Kasumi-1 (cell line): ENCODE results near the gene KLK14.

Source experiments
- DNase-seq, 2 experiments: peaks; one replicate each; lab custom pipeline; 2025; lab: John Stamatoyannopoulos, UW

Gene KLK14

DNA sequence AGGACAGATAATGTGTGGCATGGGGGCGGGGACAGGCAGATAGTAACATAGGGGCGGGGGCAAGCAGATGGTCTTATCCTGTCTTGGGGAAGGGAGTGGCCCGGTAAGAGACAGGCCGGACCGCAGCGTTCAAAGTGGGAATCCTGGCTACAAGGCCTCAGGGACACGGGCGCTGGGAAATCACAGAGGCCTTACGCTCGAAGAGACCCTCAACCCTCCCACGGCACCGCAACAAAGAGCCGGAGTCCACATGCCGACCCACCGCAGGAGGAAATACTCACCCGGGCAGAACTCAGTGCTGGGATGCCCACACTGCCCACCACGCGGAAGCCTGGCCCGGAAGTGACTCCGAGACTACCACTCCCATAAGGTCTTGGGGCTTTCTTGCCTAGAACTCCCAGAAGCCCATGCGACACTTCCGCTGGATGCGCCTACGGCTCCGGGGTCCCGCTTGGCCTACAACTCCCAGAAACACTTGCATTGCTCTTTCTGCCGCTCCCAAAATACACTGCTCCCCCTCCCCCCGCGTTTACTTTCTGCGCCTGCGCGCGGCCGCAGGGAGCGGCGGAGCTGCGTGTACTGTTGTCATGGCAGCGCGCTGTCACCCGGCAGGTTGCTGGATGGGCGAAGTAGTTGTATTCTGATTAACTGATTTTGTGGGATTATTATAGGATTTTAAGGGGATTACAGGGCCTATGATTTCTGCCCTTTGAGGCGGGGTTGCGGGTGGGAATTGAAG is 25.5 kb upstream of the KLK14 start, which contains the start of gene CTU1:
CTU1 (minus strand) TSS at position 344 of the 739 bp plus-strand sequence. CDS start 3,840 bp downstream, outside the sequence.
- DNase-seq, result peak; percentile 99

DNA sequence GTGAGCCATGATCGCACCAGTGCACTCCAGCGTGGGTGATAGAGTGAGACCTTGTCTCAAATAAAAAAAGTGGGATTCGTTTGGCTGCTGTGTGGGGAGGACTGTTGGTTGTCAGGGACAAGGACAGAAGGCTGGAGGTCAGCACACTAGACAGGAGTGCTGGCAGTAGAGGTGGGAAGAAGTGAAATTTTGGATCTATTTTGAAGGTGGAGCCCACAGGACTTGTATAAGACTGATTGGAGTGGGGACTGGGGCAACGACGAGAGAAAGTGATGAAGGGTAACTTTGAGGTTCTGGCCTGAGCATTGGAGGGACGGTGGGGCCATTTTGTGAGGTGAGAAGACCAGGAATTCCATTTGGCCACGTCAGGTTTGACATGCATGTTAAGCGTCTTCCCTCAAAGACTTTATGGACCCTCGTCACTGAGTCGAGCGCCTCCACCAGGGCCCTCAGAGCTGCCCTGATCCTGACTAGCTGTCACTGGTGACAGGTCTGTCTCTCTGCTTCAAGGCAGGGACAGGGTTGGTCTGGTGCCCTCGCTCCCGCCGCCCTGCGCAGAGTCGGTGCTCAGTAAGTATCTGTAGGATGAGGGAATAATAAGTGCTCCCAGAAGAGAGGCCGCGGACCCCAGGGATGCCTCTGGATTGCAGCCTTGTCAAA is 24.8 kb upstream of the KLK14 start:
- peak; percentile 18 to 37 for DNase-seq

DNA sequence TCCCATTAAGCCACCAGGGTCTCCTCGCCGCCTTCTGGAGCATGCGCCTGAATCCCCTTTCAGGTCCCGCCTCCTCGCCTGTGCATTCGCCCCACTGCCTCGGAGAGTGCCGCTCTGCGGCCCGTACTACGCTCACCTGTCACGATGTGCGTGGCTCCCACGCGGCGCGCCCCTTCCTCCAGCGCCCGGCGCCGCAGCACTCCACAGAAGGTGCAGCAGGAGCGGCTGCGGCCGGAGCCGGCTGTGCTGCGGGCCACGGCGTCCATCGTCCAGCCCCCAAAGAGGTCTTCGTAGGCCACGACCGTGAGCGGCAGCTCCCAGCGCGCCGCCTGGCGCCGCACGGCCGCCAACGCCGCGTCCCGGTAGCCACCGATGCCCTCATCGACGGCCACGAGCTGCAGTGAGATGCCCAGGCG is 21.2 kb upstream of the KLK14 start:
- DNase-seq, result no peak

DNA sequence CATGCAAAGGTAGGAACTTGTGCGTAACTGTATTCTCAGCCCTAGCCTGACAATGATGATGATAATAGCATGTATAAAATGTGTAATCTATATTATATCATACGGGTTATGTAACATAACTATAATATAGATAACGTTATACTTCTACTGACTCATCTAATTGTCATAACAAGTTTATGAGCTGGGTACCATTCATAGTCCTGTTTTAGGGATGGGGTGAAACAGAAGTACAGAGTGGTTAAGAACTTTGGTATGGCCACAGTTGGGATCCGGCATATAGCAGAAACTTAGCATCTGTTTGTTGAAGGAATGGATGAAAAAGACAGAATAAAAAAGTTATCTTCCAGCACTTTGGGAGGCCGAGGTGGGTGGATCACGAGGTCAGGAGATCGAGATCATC is 20.3 kb upstream of the KLK14 start:
- DNase-seq, result no peak

DNA sequence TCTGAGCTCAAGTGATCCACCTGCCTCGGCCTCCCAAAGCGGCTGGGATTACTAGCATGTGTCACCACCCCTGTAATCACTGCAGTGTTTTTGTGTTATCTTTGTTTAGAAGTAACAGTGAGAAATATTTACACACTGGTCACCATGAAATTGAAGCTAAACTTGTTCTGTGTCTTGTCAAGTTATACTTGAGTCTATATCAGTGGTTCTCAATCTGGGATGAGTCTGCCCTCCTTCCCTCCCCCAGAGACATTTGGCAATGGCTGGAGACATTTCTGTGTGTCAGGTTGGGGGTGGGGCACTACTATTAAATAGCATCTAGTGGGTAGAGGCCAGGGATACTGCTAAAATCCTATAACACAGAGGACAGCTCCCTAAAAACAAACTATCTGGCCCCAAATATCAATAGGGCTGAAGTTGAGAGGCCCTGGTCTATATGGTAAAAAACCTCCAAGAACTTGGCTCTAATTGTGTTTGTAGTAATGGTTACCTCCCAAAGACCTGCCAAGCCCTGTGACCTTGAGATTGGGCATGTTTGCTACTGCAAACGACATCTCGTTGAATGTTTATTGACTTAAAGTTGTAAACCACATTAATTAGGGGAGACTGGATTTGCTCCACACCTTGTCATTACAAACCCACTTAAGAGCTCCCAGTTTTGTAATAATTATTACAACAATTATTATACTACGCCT is 18.6 kb upstream of the KLK14 start:
- no peak for DNase-seq

DNA sequence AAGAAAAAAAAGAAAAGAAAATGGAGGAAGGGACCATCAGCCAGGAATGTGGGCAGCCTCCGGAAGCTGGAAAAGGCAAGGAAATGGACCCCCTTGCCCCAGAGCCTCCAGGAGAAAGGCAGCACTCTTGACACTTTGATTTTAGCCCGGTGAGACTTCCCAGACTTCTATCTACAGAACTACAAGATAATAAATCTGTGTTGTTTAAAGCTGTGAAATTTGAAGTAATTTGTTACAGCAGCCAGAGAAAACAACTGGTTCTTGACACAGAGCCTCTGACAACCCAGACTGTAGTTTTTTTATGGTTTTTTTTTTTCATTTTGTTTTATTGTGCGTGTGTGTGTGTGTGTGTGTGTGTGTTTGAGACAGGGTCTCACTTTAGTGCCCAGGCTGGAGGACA is 17.9 kb upstream of the KLK14 start:
- no peak for DNase-seq

DNA sequence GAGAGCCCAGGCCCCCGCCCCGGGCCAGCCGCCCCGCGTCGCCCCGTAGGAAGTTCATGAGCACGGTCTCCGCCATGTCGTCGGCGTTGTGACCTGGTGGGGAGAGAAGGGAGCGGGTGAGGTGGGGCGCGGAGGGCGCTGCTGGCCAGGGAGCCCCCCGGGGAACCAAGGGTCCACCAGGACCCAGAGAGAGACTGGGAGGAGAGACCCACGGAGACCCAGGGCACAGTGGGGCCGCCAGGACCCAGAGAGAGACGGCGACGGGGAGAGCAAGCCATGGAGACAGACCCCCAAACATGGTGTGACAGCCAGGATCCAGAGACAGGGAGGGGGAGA is 16.3 kb upstream of the KLK14 start:
- DNase-seq, result no peak

DNA sequence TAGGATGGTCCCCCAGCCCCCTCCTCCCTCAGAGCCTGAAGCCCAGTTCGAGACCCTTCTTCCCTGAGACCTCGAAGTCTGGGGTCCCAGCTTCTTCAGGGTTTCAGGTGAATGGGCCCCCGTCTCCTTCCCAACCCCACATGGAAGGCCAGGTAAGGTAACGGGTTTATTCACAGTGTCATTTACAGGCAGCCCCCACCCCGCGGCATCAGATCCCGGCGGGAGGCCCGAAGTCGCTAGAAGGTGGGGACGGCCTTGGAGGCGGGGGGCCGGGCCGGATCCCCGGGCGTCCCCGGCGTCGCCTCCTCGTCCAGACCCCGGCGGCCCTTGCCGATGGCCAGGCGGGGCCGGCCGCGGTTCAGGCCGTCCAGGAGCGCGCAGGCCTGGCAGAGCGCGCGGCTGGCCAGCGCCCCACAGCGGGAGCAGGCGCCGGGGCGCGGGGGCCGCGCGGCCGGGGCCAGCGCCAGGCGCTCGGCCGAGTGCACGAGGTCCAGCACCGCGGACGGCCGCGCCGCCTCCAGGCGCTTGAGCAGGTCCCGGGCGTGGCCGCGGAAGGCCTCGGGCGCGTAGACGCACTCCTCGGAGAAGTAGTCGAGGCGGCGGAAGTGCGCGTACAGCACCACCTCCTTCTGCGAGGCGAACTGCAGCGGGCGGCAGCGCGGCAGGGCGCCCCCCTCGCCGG is 15.8 kb upstream of the KLK14 start:
- no peak for DNase-seq

DNA sequence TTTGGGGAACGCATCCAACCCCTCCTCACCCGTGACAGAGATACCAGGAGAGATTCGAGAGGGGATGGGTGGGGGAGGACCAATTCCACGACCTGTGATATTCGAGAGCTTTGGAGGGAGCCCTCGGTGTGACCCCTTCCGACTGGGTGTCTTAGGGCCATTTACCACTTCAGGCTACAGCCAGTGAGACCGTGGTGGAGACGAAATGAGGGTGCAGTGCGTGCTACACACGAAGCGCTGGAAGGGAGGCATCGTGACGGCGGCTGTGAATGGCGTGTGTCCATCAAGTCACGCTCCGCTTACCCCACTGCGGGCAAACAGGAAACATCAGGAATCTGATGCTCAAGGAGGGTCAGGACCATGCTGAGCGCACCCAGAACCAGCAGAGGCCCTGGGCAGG is 15.1 kb upstream of the KLK14 start:
- DNase-seq, result no peak

DNA sequence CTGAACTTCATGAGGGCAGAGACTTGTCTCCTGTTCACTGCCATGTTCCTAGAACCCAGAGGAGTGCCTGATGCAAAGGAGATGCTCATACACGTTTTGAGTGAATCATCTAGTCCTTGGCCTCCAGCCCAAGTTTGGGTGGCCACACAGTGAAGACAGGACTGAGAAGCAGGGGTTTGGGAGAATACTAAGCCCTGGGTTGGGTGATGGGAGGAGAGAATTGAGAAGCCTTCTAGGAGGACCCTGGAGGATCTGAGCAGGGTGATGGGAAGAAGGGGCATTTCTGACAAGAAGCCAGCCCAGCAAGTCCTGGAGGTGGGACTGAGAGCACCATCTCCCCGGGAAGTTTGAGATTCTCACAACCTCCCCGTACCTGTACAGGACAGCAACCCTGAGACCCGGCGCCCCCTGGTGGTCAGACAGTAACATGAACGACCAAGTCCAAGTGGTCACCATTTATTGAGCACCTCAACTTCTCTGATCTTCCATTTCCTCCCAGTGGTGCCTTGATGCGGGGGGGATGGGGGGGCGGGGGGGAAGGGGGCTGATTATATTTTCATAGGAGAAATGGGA is 14.6 kb upstream of the KLK14 start:
- peak; percentile 9 to 17 for DNase-seq

DNA sequence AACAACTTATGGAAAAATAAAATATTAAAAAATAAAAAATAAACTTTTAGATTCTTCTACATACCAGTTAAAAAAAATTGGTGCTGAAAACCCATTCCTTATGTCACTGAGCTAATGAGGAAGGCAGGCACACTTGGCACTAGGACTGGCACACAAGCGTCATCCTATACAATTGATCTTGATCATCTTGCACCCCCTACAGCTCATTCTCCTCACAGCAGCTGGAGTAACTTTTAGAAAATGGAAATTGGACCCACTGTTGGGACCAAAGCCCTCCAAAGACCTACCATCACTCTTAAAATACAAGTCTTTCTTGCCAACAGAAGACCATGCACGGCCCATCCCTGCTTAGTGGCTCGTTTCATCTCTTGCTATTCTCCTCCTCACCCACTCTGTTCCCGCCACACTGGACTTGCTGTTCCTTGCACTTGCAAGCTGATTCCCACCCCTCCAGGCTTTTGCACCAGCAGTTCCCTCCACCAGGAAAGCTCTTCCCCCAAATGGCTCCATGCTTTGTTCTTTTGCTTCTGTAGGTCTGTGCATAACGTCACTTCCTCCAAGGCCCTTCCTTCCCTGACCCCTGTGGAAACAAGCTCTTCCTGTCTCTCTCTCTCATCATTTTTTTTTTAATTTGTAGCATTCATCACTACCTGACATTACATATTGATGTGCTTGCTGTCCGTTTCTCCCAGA is 13.9 kb upstream of the KLK14 start:
- DNase-seq, result peak in 1 of 2 experiments; percentile 55

DNA sequence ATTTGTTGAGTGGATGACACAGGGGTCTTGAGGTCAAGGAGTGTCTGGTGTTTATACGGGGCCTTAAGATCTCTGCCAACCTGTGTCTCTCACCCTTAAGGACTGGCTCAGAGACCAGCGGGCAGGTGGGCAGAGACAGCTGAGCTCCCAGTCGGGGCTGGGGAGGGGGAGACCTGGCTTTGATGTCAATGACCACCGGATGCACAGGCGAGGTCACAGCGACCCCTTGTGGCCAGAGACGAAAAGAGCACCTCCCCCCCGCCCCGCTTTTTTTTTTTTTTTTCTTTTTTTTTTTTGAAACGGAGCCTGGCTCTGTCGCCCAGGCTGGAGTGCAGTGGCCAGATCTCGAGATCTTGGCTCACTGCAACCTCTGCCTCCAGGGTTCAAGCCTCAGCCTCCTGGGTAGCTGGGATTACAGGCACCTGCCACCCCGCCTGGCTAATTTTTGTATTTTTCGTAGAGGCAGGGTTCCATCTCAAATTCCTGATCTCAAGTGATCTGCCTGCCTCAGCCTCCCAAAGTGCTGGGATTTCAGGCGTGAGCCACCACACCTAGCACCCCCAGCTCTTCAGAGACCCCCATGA is 12.1 kb upstream of the KLK14 start:
- peak; percentile 1 to 23 for DNase-seq

DNA sequence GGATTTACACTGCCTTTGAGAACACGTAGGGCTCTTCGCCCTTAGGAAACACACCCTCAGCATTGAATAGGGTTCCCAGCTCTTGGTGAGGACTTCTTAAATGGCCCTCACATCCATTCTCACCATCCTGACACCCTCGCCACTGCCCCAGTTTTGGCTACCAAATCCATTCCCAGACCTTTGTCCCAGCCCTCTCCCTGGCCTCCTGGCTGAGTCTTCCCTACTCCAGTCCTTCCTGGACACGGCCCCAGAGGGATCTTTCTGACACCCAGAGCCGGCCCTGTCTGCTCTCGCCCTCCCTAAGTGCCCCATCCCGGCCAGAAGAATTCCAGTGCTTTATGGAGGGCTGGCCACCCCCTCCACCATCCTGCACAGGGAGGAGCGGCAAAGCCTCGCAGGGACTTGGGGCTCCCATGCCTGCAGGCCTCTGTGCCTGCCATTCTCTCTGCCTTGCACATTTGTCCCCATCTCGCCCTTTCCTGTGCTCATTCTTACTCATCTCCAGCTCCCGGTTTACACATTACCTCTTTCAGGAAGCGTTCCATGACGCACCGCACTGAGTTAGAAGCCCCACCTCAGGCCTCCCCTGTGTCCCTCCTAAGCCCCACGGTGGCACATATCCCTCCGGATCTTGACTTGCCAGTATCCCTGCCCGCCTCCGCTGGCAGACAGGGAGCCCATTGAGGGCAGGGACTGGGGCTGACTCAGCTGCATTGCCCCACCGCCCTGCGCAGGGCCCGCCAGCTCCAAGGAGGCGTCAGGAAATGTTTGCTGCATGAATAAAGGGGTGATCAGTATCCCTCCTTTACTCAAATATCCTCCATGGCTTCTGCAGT is 11.0 kb upstream of the KLK14 start:
- no peak for DNase-seq

DNA sequence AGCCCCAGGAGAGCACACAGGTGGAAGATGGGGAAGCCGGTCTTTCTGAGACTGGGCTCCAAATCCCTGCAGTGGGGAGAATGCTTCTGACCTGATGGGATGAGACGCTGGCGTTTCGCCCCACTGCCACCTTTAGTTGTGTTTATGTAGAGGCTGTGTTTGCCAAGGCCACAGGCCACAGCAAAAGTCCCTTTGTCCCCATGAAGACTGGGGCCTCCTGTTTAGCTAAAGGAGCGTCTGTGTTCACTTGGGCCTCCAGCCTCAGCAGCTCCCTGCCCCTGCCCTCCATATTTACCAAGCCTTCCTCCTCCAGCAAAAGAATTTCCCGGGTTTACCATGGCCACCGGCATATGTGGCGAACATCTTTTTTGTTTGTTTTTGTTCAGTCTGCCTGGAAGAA is 10.4 kb upstream of the KLK14 start:
- no peak for DNase-seq

DNA sequence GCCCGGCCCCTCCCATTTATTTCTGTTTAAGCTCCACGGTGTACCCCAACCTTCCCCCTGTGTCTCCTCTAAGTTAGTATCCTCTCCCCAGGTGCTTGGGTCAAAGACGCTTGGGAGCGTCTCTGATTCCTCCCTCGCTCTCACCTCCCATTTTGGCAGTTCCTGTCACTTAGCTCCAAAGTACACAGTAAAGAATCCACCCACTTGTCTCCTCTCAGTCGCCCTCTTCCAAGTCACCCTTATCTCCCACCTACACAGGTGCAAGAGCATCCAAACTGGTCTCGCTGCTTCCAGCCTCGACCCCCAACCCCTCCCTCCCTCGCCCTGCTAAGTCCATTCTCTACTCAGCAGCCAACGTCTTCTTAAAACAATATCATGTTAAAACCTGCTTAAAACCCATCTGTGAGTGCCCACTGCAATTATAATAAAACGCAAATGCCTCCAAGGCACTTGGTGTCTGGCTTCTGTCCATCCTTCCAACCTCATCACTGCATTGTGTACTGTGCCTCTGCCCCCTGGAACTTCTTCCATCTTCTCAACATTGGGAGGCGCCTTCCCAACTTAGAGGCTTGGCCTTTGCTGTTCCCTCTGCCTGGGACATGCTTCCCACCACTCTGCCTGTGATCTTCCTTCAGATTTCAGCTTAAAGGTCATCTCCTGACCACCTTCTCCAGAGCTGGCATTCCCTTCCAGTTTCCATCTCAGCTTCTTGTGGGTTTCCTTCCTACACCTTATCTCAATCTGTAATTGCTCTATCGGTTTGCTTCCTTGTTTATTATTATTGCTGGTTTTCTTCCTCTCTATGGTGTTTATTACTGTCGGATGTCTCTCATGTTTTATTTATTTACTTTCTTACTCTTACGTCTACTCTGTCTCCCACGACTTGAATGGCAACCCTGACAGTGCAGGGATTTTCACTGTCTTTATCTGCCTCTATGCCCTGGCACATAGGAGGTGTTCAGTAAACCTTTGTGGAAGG is 9.5 kb upstream of the KLK14 start:
- no peak for DNase-seq

DNA sequence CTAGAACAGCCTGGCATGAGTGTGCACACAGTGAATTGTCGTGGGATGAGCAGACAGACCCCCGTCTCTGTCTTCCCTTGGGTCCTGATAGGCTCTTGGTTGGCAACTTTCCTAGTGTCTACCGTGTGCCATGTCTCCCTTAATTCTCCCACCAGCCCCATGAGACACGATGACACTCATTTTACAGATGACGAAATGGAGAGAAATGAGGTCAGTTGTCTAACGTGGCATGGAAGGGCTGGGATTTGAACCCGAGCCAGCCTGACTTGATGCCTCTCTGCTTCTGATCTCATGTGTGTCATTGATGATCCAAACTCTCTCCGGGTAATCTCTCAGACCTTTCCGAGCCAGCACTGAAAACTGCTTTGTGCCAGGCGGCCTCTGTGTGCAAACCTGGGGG is 8.4 kb upstream of the KLK14 start:
- no peak for DNase-seq

DNA sequence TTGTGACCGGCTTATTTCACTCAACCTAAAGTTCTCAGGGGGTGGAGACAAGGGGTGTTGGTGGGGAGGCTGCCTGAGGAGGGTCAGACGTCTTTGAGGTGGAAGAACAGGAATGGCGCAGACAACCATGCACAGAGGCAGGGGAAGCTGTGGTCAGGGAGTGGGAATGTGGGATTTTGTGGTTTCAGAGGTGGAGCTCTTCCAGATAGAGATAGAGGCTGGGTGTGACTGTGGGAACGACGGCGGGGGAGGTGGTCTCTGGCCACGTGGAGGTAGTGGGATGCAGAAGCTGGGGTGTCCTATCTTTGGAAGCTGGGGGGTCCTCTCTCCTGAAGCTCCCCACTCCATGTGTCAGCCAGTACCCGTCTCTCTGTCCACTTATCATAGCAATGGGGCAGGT is 7.8 kb upstream of the KLK14 start:
- no peak for DNase-seq

DNA sequence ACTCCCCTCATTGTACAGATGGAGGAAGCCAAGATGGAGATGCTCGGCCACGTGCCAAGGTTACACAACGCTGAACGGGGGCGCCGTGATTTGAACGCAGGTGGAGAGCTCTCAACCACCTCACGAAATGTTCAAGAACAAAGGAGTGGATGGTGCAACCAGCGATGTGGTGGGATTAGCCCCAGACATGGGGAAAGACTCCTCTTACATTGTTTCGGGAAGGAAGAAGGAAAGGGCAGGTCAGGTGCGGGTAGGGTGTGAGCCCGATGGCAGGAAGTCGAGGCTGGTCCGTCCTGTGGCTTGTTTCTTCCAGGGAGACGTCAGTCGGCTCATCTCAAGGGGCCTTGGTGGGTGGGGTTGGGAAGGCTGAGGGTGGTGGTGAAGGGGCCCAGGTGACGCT is 7.1 kb upstream of the KLK14 start:
- no peak for DNase-seq
